B cell (primary cell): ENCODE measurements around the gene DENR. TPM values are rescaled to one million over a fixed set of nuclear protein-coding genes. Genes with fewer than 3 reads are reported as not detected.

Experiments used
- ATAC-seq: fragments of 200-7000 bp; cut with Tn5 transposase; one replicate; pipeline ENCODE4 v1.10.0; 2021; ENCODE audit warnings: low read depth, mild to moderate bottlenecking, moderate number of reproducible peaks, moderate library complexity
- CTCF ChIA-PET: fragments of 350-600 bp; sonication (Branson Sonifier 250); formaldehyde crosslinking; loops from one replicate; lab custom pipeline; 2021; ENCODE audit warnings: antibody characterized with exemption, inconsistent platforms; lab: Charles Lee
- POLR2A ChIA-PET: fragments of 350-600 bp; sonication (Branson Sonifier 250); formaldehyde crosslinking; loops from one replicate; lab custom pipeline; 2021; ENCODE audit warnings: antibody characterized with exemption; lab: Charles Lee
- DNase-seq: peaks from one replicate; pipeline ENCODE4 v3.0.0; 2013
- H2AFZ ChIP-seq: 2 replicates; pipeline ENCODE4 v1.6.1; 2012; ENCODE audit warnings: mild to moderate bottlenecking, low read depth, low read length; ENCODE audit not compliant: insufficient read depth, poor library complexity, severe bottlenecking
- H3K27ac ChIP-seq, 2 donors: 1 replicate in 1 of 2; 2 replicates in 1 of 2; pipeline ENCODE4 v1.5.1; 2012 to 2013; ENCODE audit warnings: low read length in 2 of 2, mild to moderate bottlenecking in 2 of 2, moderate library complexity in 1 of 2
- H3K27me3 ChIP-seq, 4 experiments: fragments of 200-600 bp in 1 of 4; sonication (generic) in 1 of 4; replicated peaks in 1 of 4; 1 replicate in 2 of 4; 2 replicates in 2 of 4; pipeline versions ENCODE4 v1.6.1 to v1.7.0; 2013 to 2016; ENCODE audit warnings: low read length in 3 of 4, mild to moderate bottlenecking in 2 of 4, mixed read lengths in 1 of 4, moderate library complexity in 1 of 4; ENCODE audit not compliant: insufficient read depth in 4 of 4, control insufficient read depth in 3 of 4; ENCODE audit errors: control extremely low read depth in 1 of 4
- H3K36me3 ChIP-seq, 2 experiments: replicated peaks in 1 of 2; 1 replicate in 1 of 2; 2 replicates in 1 of 2; pipeline versions ENCODE4 v1.6.1 to v1.7.1; 2013; ENCODE audit warnings: low read length in 1 of 2; ENCODE audit not compliant: insufficient read depth in 2 of 2, control insufficient read depth in 1 of 2; ENCODE audit errors: control extremely low read depth in 1 of 2, extremely low read depth in 1 of 2
- H3K4me1 ChIP-seq, 2 donors: fragments of 200-600 bp in 1 of 2; sonication (generic) in 1 of 2; 1 replicate in 1 of 2; 2 replicates in 1 of 2; pipeline versions ENCODE4 v1.5.1 to v1.6.1; 2013 to 2017; ENCODE audit warnings: low read length in 2 of 2; ENCODE audit not compliant: control insufficient read depth in 2 of 2, insufficient read depth in 2 of 2
- H3K4me2 ChIP-seq: replicated peaks from 2 replicates; pipeline ENCODE3; 2012; ENCODE audit warnings: mild to moderate bottlenecking, low read depth, low read length; ENCODE audit not compliant: poor library complexity, severe bottlenecking
- H3K4me3 ChIP-seq, 5 experiments: fragments of 200-600 bp in 1 of 5; sonication (generic) in 1 of 5; 1 replicate in 3 of 5; 2 replicates in 2 of 5; pipeline versions ENCODE4 v1.5.1 to v1.7.0; 2011 to 2016; ENCODE audit warnings: low read length in 4 of 5, mild to moderate bottlenecking in 4 of 5, low read depth in 2 of 5, control low read depth in 1 of 5, moderate library complexity in 1 of 5; ENCODE audit not compliant: insufficient read depth in 1 of 5; ENCODE audit errors: control extremely low read depth in 1 of 5, extremely low read depth in 1 of 5
- H3K79me2 ChIP-seq: fragments of 200-600 bp; sonication (generic); one replicate; pipeline ENCODE4 v1.6.0; 2016; ENCODE audit warnings: low read length; ENCODE audit not compliant: control insufficient read depth, insufficient read depth
- H3K9ac ChIP-seq: fragments of 200-600 bp; sonication (generic); 2 replicates; pipeline ENCODE4 v1.6.1; 2017; ENCODE audit warnings: mild to moderate bottlenecking, low read length, moderate library complexity
- H3K9me3 ChIP-seq, 3 donors: one replicate each; pipeline versions ENCODE4 v1.6.1 to v1.7.1; 2013; ENCODE audit warnings: low read length in 2 of 3; ENCODE audit not compliant: control insufficient read depth in 2 of 3, insufficient read depth in 1 of 3; ENCODE audit errors: control extremely low read depth in 1 of 3
- H4K20me1 ChIP-seq: 2 replicates; pipeline ENCODE4 v1.6.0; 2012; ENCODE audit warnings: mild to moderate bottlenecking, low read length; ENCODE audit not compliant: insufficient read depth, control insufficient read depth, poor library complexity, severe bottlenecking
- H3K27ac Mint-ChIP-seq: one replicate; pipeline ENCODE4 v1.8.0; 2021; ENCODE audit warnings: mixed read lengths
- H3K27me3 Mint-ChIP-seq: one replicate; pipeline ENCODE4 v1.8.0; 2021; ENCODE audit warnings: mixed read lengths
- H3K4me1 Mint-ChIP-seq: one replicate; pipeline ENCODE4 v1.8.0; 2021; ENCODE audit warnings: mixed read lengths
- H3K4me3 Mint-ChIP-seq: one replicate; pipeline ENCODE4 v1.8.0; 2021; ENCODE audit warnings: mixed read lengths
- H3K9me3 Mint-ChIP-seq: one replicate; pipeline ENCODE4 v1.8.0; 2022; ENCODE audit warnings: mixed read lengths; ENCODE audit not compliant: insufficient read depth
- EZH2 ChIP-seq: IDR thresholded peaks from 2 replicates; pipeline ENCODE4 v1.6.1; 2012; ENCODE audit warnings: borderline replicate concordance, low read depth, mild to moderate bottlenecking, moderate library complexity, low read length; ENCODE audit not compliant: insufficient read depth, poor library complexity, severe bottlenecking
- WGBS: methylation state at CpG from one replicate; pipeline ENCODE4 v1.1.5; 2013; ENCODE audit warnings: missing lambda C conversion rate; ENCODE audit not compliant: insufficient coverage; 5-methylcytosine and 5-hydroxymethylcytosine counted together
- intact Hi-C: fragments of 100-400 bp; cut with micrococcal nuclease; formaldehyde crosslinking; loops from one replicate; pipeline ENCODE4 v1.10.0; 2022
- polyA plus RNA-seq: library from polyadenylated mRNA; depleted of rRNA; stranded (reverse); fragments of >200 nt; gene quantifications from 2 replicates; pipeline ENCODE4 v1.2.3, GENCODE V29; 2012
- total RNA-seq, 2 donors: library from RNA; stranded (reverse); fragments of 120-200 nt in 1 of 2; gene quantifications; 1 replicate in 1 of 2; 2 replicates in 1 of 2; pipeline versions ENCODE4 v1.2.3 to v1.2.4, GENCODE V29; 2013 to 2022
- TF ChIP-seq, protein P1 (sequence below): fragments of 200-600 bp; IDR thresholded peaks from one replicate; pipeline ENCODE4 v1.8.0; 2022; ENCODE audit warnings: antibody characterized with exemption, mild to moderate bottlenecking

The DENR gene
- total and polyA plus RNA-seq, 2 donors (not counting 1 experiment from before 2014, with no cell fraction given) = 14.0 to 54.5 TPM

DNA sequence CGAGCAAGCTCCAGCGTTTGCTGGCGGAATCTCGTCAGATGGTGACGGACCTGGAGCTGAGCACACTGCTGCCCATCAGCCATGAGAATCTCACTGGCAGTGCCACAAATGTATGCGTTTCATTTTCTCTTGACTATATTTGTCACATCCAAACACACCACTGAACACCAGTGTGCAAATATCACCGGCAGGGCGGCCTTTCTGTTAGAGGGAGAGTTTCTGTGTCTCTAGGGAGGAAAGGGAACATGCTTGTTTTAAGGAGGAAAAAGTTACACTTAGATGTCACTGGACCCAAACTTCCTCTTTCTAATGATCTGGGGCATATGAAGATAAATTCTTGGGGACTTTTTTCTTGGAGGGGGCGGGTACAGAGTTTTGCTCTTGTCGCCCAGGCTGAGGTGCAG, 60.7 kb downstream of the DENR start:
- DNase-seq (peak; percentile 90), ATAC-seq (peak; percentile 98)
- Histone ChIP-seq H4K20me1 (no peaks in the 10 kb centered on the region), H3K4me2 (peak overlapping the region; percentile 72), H3K4me1 (peaks cover 29 to 38% of the 10 kb centered on the region in 2 donors), H3K27ac (peak overlapping the region; percentile 74 to 85), H3K79me2 (no peaks in the 10 kb centered on the region), H3K9ac (peak overlapping the region; percentile 53), H3K27me3 (no peaks in the 10 kb centered on the region), H2AFZ (peak overlapping the region; percentile 41), H3K36me3 (no peaks in the 10 kb centered on the region), H3K9me3 (no peaks in the 10 kb centered on the region), H3K4me3 (peak overlapping the region in 4 of 5 experiments; percentile 28 to 62 (median 38))
- Mint-ChIP-seq H3K9me3 (no peaks in the 10 kb centered on the region), H3K27me3 (no peaks in the 10 kb centered on the region), H3K4me1 (peaks cover 45% of the 10 kb centered on the region), H3K27ac (peak overlapping the region; percentile 96), H3K4me3 (peak overlapping the region; percentile 90)
- TF ChIP-seq EZH2 = no peak
- TF ChIP-seq, protein P1, sequence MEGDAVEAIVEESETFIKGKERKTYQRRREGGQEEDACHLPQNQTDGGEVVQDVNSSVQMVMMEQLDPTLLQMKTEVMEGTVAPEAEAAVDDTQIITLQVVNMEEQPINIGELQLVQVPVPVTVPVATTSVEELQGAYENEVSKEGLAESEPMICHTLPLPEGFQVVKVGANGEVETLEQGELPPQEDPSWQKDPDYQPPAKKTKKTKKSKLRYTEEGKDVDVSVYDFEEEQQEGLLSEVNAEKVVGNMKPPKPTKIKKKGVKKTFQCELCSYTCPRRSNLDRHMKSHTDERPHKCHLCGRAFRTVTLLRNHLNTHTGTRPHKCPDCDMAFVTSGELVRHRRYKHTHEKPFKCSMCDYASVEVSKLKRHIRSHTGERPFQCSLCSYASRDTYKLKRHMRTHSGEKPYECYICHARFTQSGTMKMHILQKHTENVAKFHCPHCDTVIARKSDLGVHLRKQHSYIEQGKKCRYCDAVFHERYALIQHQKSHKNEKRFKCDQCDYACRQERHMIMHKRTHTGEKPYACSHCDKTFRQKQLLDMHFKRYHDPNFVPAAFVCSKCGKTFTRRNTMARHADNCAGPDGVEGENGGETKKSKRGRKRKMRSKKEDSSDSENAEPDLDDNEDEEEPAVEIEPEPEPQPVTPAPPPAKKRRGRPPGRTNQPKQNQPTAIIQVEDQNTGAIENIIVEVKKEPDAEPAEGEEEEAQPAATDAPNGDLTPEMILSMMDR = peak; percentile 42
- CTCF ChIA-PET = interaction anchor here (0.7 to 4.4 kb wide), 7 partner anchors 18 to 129 kb away, joined by 3 to 35 read pairs (median 5); no protein-coding TSS in a partner anchor
- POLR2A ChIA-PET = interaction anchor here (0.7 to 2.7 kb wide), 2 partner anchors 19 to 22 kb away, joined by 4 to 25 read pairs; partner anchors contain the start of gene HIP1R
- intact Hi-C loops = loop anchor here (1.0 to 5.0 kb wide), 4 partner anchors 8 to 74 kb away; no protein-coding TSS in a partner anchor
- WGBS = 7% methylated on average over 6 of the region's 10 CpGs

DNA sequence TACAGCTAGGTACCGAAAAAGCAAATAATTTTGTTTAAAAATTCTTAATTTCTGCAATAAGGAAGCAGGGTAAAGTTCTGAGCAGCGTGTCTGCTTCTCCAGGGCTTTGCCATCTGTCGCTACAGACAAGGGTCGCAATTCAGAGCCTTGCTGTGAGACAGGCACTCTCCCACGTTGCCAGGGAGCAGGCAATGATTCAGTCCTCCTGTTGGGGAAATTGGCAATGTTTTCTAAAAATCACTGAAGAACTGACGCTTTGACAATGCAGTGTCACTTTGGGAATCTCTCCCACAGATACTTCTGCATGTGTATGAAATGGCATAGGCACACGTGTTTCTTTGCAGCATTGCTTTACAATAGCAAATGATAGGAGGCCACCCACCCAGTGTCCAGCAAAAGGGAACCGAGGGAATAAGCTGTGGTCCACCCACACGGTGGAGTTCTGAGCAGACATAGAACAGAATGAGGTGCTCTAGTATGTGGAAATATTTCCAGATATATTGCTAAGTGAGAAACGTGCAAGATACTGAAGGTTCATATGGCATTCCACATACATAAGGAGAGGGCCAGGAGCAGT, 66.7 kb downstream of the DENR start:
- H3K27ac Mint-ChIP-seq = peak overlapping the region; percentile 73
- WGBS = 92% methylated on average over 5 of the region's 10 CpGs
- H3K9me3 Mint-ChIP-seq = no peaks in the 10 kb centered on the region
- TF ChIP-seq, protein P1 = no peak
- TF ChIP-seq EZH2 = no peak
- no peak overlapping the region for H3K4me3 Mint-ChIP-seq
- no peak overlapping the region for H3K9ac ChIP-seq
- H3K9me3 ChIP-seq = no peaks in the 10 kb centered on the region
- H3K27me3 Mint-ChIP-seq = no peaks in the 10 kb centered on the region
- no peak overlapping the region for H3K4me3 ChIP-seq
- H3K4me1 ChIP-seq = peaks cover 52 to 60% of the 10 kb centered on the region in 2 donors
- POLR2A ChIA-PET = interaction anchor here (1.2 kb wide), 1 partner anchor 14 kb away, joined by 4 read pairs; no protein-coding TSS in a partner anchor
- H3K27ac ChIP-seq = no peak overlapping the region
- H3K27me3 ChIP-seq = no peaks in the 10 kb centered on the region
- no peak for DNase-seq
- CTCF ChIA-PET = interaction anchor here (0.7 to 0.8 kb wide), 2 partner anchors 24 to 1862 kb away, joined by 3 read pairs; no protein-coding TSS in a partner anchor
- ATAC-seq = no peak
- no peak overlapping the region for H3K4me2 ChIP-seq
- intact Hi-C loops = no loop called here
- H3K36me3 ChIP-seq = no peaks in the 10 kb centered on the region
- H2AFZ ChIP-seq = no peak overlapping the region
- no peaks in the 10 kb centered on the region for H3K79me2 ChIP-seq
- H3K4me1 Mint-ChIP-seq = peaks cover 54% of the 10 kb centered on the region
- no peaks in the 10 kb centered on the region for H4K20me1 ChIP-seq
